Tibial artery (tissue), 4 donors: ENCODE measurements around the gene HNRNPD.

Source experiments
- DNase-seq, 2 donors: peaks; one replicate each; pipeline ENCODE4 v3.0.0-alpha.2; 2019
- H3K27ac ChIP-seq, 2 donors: fragments of 200-600 bp; sonication (generic) in 1 of 2; 1 replicate in 1 of 2; 2 replicates in 1 of 2; pipeline ENCODE4 v1.5.1; 2018 to 2019; ENCODE audit warnings: mild to moderate bottlenecking in 1 of 2
- H3K27me3 ChIP-seq, 2 donors: fragments of 200-600 bp; sonication (generic) in 1 of 2; one replicate each; pipeline versions ENCODE4 v1.5.1 to v1.6.0; 2016 to 2019
- H3K36me3 ChIP-seq, 3 donors: fragments of 200-600 bp; sonication (generic) in 2 of 3; one replicate each; pipeline ENCODE4 v1.5.1; 2016 to 2019; ENCODE audit warnings: mild to moderate bottlenecking in 2 of 3
- H3K4me1 ChIP-seq, 4 donors: fragments of 200-600 bp; sonication (generic) in 2 of 4; 1 replicate in 3 of 4; 2 replicates in 1 of 4; pipeline ENCODE4 v1.5.1; 2016 to 2019
- H3K4me3 ChIP-seq, 2 donors: fragments of 200-600 bp; sonication (generic) in 1 of 2; 1 replicate in 1 of 2; 2 replicates in 1 of 2; pipeline ENCODE4 v1.5.1; 2018 to 2019; ENCODE audit warnings: mild to moderate bottlenecking in 2 of 2
- H3K9me3 ChIP-seq, 3 donors: fragments of 200-600 bp; sonication (generic) in 1 of 3; one replicate each; pipeline ENCODE4 v1.5.1; 2016 to 2019
- CTCF ChIP-seq, 2 experiments: fragments of 200-600 bp in 1 of 2; fragments of 450-650 bp in 1 of 2; IDR thresholded peaks; one replicate each; pipeline ENCODE4 v1.5.1; 2017 to 2019; ENCODE audit warnings: antibody characterized with exemption in 2 of 2, mild to moderate bottlenecking in 1 of 2, moderate library complexity in 1 of 2
- intact Hi-C: fragments of 100-400 bp; cut with DNase I; formaldehyde crosslinking; loops from one replicate; pipeline ENCODE4 v1.15.0; 2023; ENCODE audit warnings: low total_unique reads

HNRNPD gene

GRCh38 chr4:82358847-82359246, 14.9 kb downstream of the HNRNPD start:
- Histone ChIP-seq H3K27ac (no peak overlapping the region), H3K36me3 (peaks cover 21 to 43% (median 32%) of the 10 kb centered on the region in 3 donors), H3K27me3 (no peaks in the 10 kb centered on the region), H3K9me3 (no peaks in the 10 kb centered on the region), H3K4me3 (no peak overlapping the region), H3K4me1 (peaks cover 0 to 62% (median 20%) of the 10 kb centered on the region in 4 donors)
- intact Hi-C loops, result no loop called here
- no peak for TF ChIP-seq CTCF (IDR thresholded peaks at IDR 0.05)
- DNase-seq, result no peak

- Histone ChIP-seq H3K4me1 (peaks cover 0 to 59% (median 14%) of the 10 kb centered on the region in 4 donors), H3K27ac (no peak overlapping the region), H3K27me3 (no peaks in the 10 kb centered on the region), H3K4me3 (no peak overlapping the region), H3K36me3 (peaks cover 21 to 55% (median 42%) of the 10 kb centered on the region in 3 donors), H3K9me3 (no peaks in the 10 kb centered on the region)
- TF ChIP-seq CTCF (IDR thresholded peaks at IDR 0.05), result no peak
- intact Hi-C loops, result no loop called here
- DNase-seq, result no peak
These were observed 16.2 kb downstream of the HNRNPD start for GRCh38 chr4:82357640-82358039.

GRCh38 chr4:82354788-82355187, 19.0 kb downstream of the HNRNPD start:
- intact Hi-C loops, result no loop called here
- peaks cover 0 to 31% (median 6%) of the 10 kb centered on the region in 4 donors for H3K4me1 ChIP-seq
- no peak overlapping the region for H3K27ac ChIP-seq
- no peak for TF ChIP-seq CTCF (IDR thresholded peaks at IDR 0.05)
- DNase-seq, result no peak
- peaks cover 26 to 79% (median 57%) of the 10 kb centered on the region in 3 donors for H3K36me3 ChIP-seq
- no peaks in the 10 kb centered on the region for H3K27me3 ChIP-seq
- no peaks in the 10 kb centered on the region for H3K9me3 ChIP-seq
- H3K4me3 ChIP-seq, result no peak overlapping the region

GRCh38 chr4:82352825-82353366, 20.9 kb downstream of the HNRNPD start:
- H3K27me3 ChIP-seq, result no peaks in the 10 kb centered on the region
- DNase-seq, result no peak
- peaks cover 26 to 87% (median 61%) of the 10 kb centered on the region in 3 donors for H3K36me3 ChIP-seq
- no peaks in the 10 kb centered on the region for H3K9me3 ChIP-seq
- H3K4me1 ChIP-seq, result peaks cover 0 to 12% (median 1%) of the 10 kb centered on the region in 4 donors
- no peak overlapping the region for H3K4me3 ChIP-seq
- no peak overlapping the region for H3K27ac ChIP-seq
- no peak for TF ChIP-seq CTCF (IDR thresholded peaks at IDR 0.05)
- intact Hi-C loops, result no loop called here

- no peaks in the 10 kb centered on the region for H3K27me3 ChIP-seq
- intact Hi-C loops, result no loop called here
- no peak overlapping the region for H3K27ac ChIP-seq
- no peak for DNase-seq
- no peak overlapping the region for H3K4me3 ChIP-seq
- H3K9me3 ChIP-seq, result no peaks in the 10 kb centered on the region
- H3K4me1 ChIP-seq, result peaks cover 0 to 10% (median 1%) of the 10 kb centered on the region in 4 donors
- TF ChIP-seq CTCF (IDR thresholded peaks at IDR 0.05), result no peak
- H3K36me3 ChIP-seq, result peaks cover 27 to 90% (median 64%) of the 10 kb centered on the region in 3 donors
These were observed 21.5 kb downstream of the HNRNPD start for GRCh38 chr4:82352118-82352824.
